ENCODE results near the gene SMC1A.

Gene SMC1A

GRCh38 chrX:53337101-53337500 is 85.4 kb downstream of the SMC1A start:
- Histone ChIP-seq H3K27me3 (replicated peaks) (peaks cover 11% of the 10 kb centered on the region), H3K36me3 (replicated peaks) (no peaks in the 10 kb centered on the region), H3K4me3 (ENCODE audit: low read depth, low read length) (no peak overlapping the region), H3K27ac (no peak overlapping the region)
- no peak for TF ChIP-seq CTCF (IDR thresholded peaks at IDR 0.05; ENCODE audit: low read depth, low read length, missing control alignments)
- no peak for DNase-seq
- in situ Hi-C loops (cut with HindIII; ENCODE audit: low pct_ligation_motif_present, low sequenced_read_pairs): no loop called here

- in situ Hi-C loops (cut with HindIII; ENCODE audit: low pct_ligation_motif_present, low sequenced_read_pairs): no loop called here
- H3K4me3 ChIP-seq (ENCODE audit: low read depth, low read length): no peak overlapping the region
- H3K27ac ChIP-seq: no peak overlapping the region
- peaks cover 29% of the 10 kb centered on the region for H3K27me3 ChIP-seq (replicated peaks)
- TF ChIP-seq CTCF (IDR thresholded peaks at IDR 0.05; ENCODE audit: low read depth, low read length, missing control alignments): no peak
- no peak for DNase-seq
- no peaks in the 10 kb centered on the region for H3K36me3 ChIP-seq (replicated peaks)
These were observed 88.6 kb downstream of the SMC1A start for GRCh38 chrX:53333853-53334252.

- TF ChIP-seq CTCF (IDR thresholded peaks at IDR 0.05; ENCODE audit: low read depth, low read length, missing control alignments): no peak
- Histone ChIP-seq H3K4me3 (ENCODE audit: low read depth, low read length) (no peak overlapping the region), H3K27ac (no peak overlapping the region), H3K27me3 (replicated peaks) (peaks cover 32% of the 10 kb centered on the region), H3K36me3 (replicated peaks) (no peaks in the 10 kb centered on the region)
- DNase-seq: no peak
- in situ Hi-C loops (cut with HindIII; ENCODE audit: low pct_ligation_motif_present, low sequenced_read_pairs): no loop called here
These were observed 90.2 kb downstream of the SMC1A start for GRCh38 chrX:53332204-53332603.

GRCh38 chrX:53330331-53330730 is 92.1 kb downstream of the SMC1A start:
- no peak for DNase-seq
- Histone ChIP-seq H3K4me3 (ENCODE audit: low read depth, low read length) (no peak overlapping the region), H3K27me3 (replicated peaks) (peaks cover 45% of the 10 kb centered on the region), H3K27ac (no peak overlapping the region), H3K36me3 (replicated peaks) (no peaks in the 10 kb centered on the region)
- no peak for TF ChIP-seq CTCF (IDR thresholded peaks at IDR 0.05; ENCODE audit: low read depth, low read length, missing control alignments)
- in situ Hi-C loops (cut with HindIII; ENCODE audit: low pct_ligation_motif_present, low sequenced_read_pairs): no loop called here

- Histone ChIP-seq H3K27ac (no peak overlapping the region), H3K36me3 (replicated peaks) (no peaks in the 10 kb centered on the region), H3K27me3 (replicated peaks) (peaks cover 61% of the 10 kb centered on the region), H3K4me3 (ENCODE audit: low read depth, low read length) (no peak overlapping the region)
- in situ Hi-C loops (cut with HindIII; ENCODE audit: low pct_ligation_motif_present, low sequenced_read_pairs): no loop called here
- no peak for TF ChIP-seq CTCF (IDR thresholded peaks at IDR 0.05; ENCODE audit: low read depth, low read length, missing control alignments)
- no peak for DNase-seq
These were observed 97.7 kb downstream of the SMC1A start for GRCh38 chrX:53324803-53325202.
